HL-60 (cell line): ENCODE measurements around the gene ATG16L1.

Experiments used
- DNase-seq, 2 experiments: peaks; one replicate each; pipeline ENCODE4 v3.0.0-alpha.2; 2010 to 2020; ENCODE audit warnings: low read depth in 1 of 2, low spot score in 1 of 2
- H3K27ac ChIP-seq: fragments of 250-450 bp; sonication (Bioruptor Pico); replicated peaks from 2 replicates; pipeline ENCODE4 v1.5.1; 2020; ENCODE audit warnings: mild to moderate bottlenecking, moderate library complexity
- H3K27me3 ChIP-seq: fragments of 250-450 bp; sonication (Bioruptor Pico); 2 replicates; pipeline ENCODE4 v1.5.1; 2021; ENCODE audit warnings: mild to moderate bottlenecking, moderate library complexity; ENCODE audit not compliant: insufficient read depth, poor library complexity, severe bottlenecking
- H3K4me3 ChIP-seq: replicated peaks from 2 replicates; pipeline ENCODE4 v1.5.1; 2011; ENCODE audit warnings: mild to moderate bottlenecking, control low read depth, low read length; ENCODE audit not compliant: insufficient read depth
- CTCF ChIP-seq: IDR thresholded peaks from one replicate; pipeline ENCODE4 v1.5.1; 2011; ENCODE audit warnings: low read length, control low read depth, inconsistent platforms; ENCODE audit not compliant: insufficient read depth
- GABPA ChIP-seq: IDR thresholded peaks from 2 replicates; pipeline ENCODE4 v1.6.1; 2012; ENCODE audit warnings: low read depth
- POLR2AphosphoS5 ChIP-seq: IDR thresholded peaks from 2 replicates; pipeline ENCODE4 v1.6.1; 2012; ENCODE audit warnings: low read depth
- REST ChIP-seq: IDR thresholded peaks from 2 replicates; pipeline ENCODE4 v1.6.1; 2012; ENCODE audit warnings: low read depth; ENCODE audit not compliant: insufficient replicate concordance
- SPI1 ChIP-seq: IDR thresholded peaks from 2 replicates; pipeline ENCODE4 v1.6.1; 2012; ENCODE audit warnings: low read depth, mild to moderate bottlenecking, borderline replicate concordance

The ATG16L1 gene

GRCh38 chr2:233275223-233275622, 23.8 kb downstream of the ATG16L1 start:
- no peak for TF ChIP-seq REST
- no peak for TF ChIP-seq CTCF
- no peak for TF ChIP-seq POLR2AphosphoS5
- TF ChIP-seq GABPA: no peak
- no peak for TF ChIP-seq SPI1

GRCh38 chr2:233278921-233279320, 27.4 kb downstream of the ATG16L1 start:
- no peak for DNase-seq
- no peak overlapping the region for H3K4me3 ChIP-seq
- TF ChIP-seq SPI1 (no peak), REST (no peak)
- no peaks in the 10 kb centered on the region for H3K27me3 ChIP-seq
- no peak overlapping the region for H3K27ac ChIP-seq

More at GRCh38 chr2:233275223-233275622, 23.8 kb downstream of the ATG16L1 start:
- Histone ChIP-seq H3K27ac (no peak overlapping the region), H3K27me3 (no peaks in the 10 kb centered on the region), H3K4me3 (no peak overlapping the region)
- DNase-seq: no peak

GRCh38 chr2:233280114-233280693, 28.7 kb downstream of the ATG16L1 start:
- no peak overlapping the region for H3K4me3 ChIP-seq
- no peak overlapping the region for H3K27ac ChIP-seq
- no peak for TF ChIP-seq POLR2AphosphoS5
- TF ChIP-seq SPI1: peak; percentile 69
- TF ChIP-seq GABPA: no peak
- TF ChIP-seq CTCF: no peak
- TF ChIP-seq REST: no peak
- H3K27me3 ChIP-seq: no peaks in the 10 kb centered on the region
- no peak for DNase-seq
